Mesenchymal stem cell (in vitro differentiated cells and primary cell): ENCODE results near the gene HIPK1.

ENCODE experiments used
- DNase-seq: peaks from one replicate; pipeline ENCODE4 v3.0.0-alpha.2; 2013
- H2AFZ ChIP-seq: one replicate; pipeline ENCODE4 v1.6.1; 2013; ENCODE audit warnings: low read depth, mild to moderate bottlenecking, control low read depth, inconsistent platforms, low read length, moderate library complexity
- H2AK5ac ChIP-seq: 2 replicates; pipeline ENCODE4 v1.6.1; 2013; ENCODE audit warnings: low read length, moderate library complexity, mild to moderate bottlenecking, inconsistent platforms; ENCODE audit not compliant: severe bottlenecking
- H2BK120ac ChIP-seq: one replicate; pipeline ENCODE4 v1.6.1; 2013; ENCODE audit warnings: low read depth, mild to moderate bottlenecking, inconsistent platforms, low read length, moderate library complexity
- H2BK12ac ChIP-seq, 2 experiments: one replicate each; pipeline ENCODE4 v1.6.1; 2013; ENCODE audit warnings: inconsistent platforms in 2 of 2, low read length in 2 of 2, mild to moderate bottlenecking in 2 of 2, moderate library complexity in 2 of 2, control low read depth in 1 of 2
- H2BK15ac ChIP-seq: one replicate; pipeline ENCODE4 v1.6.1; 2013; ENCODE audit warnings: mild to moderate bottlenecking, low read depth, inconsistent platforms; ENCODE audit not compliant: poor library complexity, severe bottlenecking
- H2BK5ac ChIP-seq: 2 replicates; pipeline ENCODE4 v1.6.1; 2013; ENCODE audit warnings: low read depth, mild to moderate bottlenecking, low read length, control low read depth, inconsistent platforms; ENCODE audit not compliant: poor library complexity, severe bottlenecking
- H3K14ac ChIP-seq, 2 experiments: one replicate each; pipeline ENCODE4 v1.6.1; 2013; ENCODE audit warnings: inconsistent platforms in 2 of 2, low read length in 2 of 2, control low read depth in 1 of 2, mild to moderate bottlenecking in 1 of 2, moderate library complexity in 1 of 2
- H3K18ac ChIP-seq, 2 experiments: one replicate each; pipeline ENCODE4 v1.6.1; 2013; ENCODE audit warnings: inconsistent platforms in 2 of 2, low read length in 2 of 2, control low read depth in 1 of 2, low read depth in 1 of 2, mild to moderate bottlenecking in 1 of 2
- H3K23ac ChIP-seq, 2 experiments: one replicate each; pipeline ENCODE4 v1.6.1; 2013; ENCODE audit warnings: inconsistent platforms in 2 of 2, low read length in 2 of 2, mild to moderate bottlenecking in 2 of 2, moderate library complexity in 2 of 2, control low read depth in 1 of 2
- H3K27ac ChIP-seq: 2 replicates; pipeline ENCODE4 v1.5.1; 2013; ENCODE audit warnings: mild to moderate bottlenecking, moderate library complexity, low read length, control low read depth, inconsistent platforms; ENCODE audit not compliant: poor library complexity, severe bottlenecking
- H3K27me3 ChIP-seq, 2 experiments: 2 replicates each; pipeline versions ENCODE4 v1.6.1 to v1.7.0; 2013; ENCODE audit warnings: low read length in 2 of 2, mild to moderate bottlenecking in 2 of 2, moderate library complexity in 2 of 2, control low read depth in 1 of 2, inconsistent platforms in 1 of 2; ENCODE audit not compliant: control insufficient read depth in 1 of 2, insufficient read depth in 1 of 2
- H3K36me3 ChIP-seq, 2 experiments: 2 replicates each; pipeline versions ENCODE4 v1.6.1 to v1.7.0; 2013; ENCODE audit warnings: low read length in 2 of 2, control low read depth in 1 of 2, inconsistent platforms in 1 of 2, low read depth in 1 of 2, mild to moderate bottlenecking in 1 of 2; ENCODE audit not compliant: insufficient read depth in 2 of 2, control insufficient read depth in 1 of 2
- H3K4ac ChIP-seq, 2 experiments: one replicate each; pipeline ENCODE4 v1.6.1; 2013; ENCODE audit warnings: inconsistent platforms in 2 of 2, low read length in 2 of 2, mild to moderate bottlenecking in 2 of 2, moderate library complexity in 2 of 2, control low read depth in 1 of 2, low read depth in 1 of 2
- H3K4me1 ChIP-seq: 2 replicates; pipeline ENCODE4 v1.6.1; 2013; ENCODE audit warnings: low read depth, low read length, control low read depth; ENCODE audit not compliant: control insufficient read depth, insufficient read depth
- H3K4me2 ChIP-seq: 2 replicates; pipeline ENCODE4 v1.6.1; 2013; ENCODE audit warnings: low read length, mild to moderate bottlenecking, inconsistent platforms; ENCODE audit not compliant: poor library complexity, severe bottlenecking
- H3K4me3 ChIP-seq, 2 experiments: 2 replicates each; pipeline versions ENCODE4 v1.5.1 to v1.7.0; 2013; ENCODE audit warnings: low read length in 2 of 2, mild to moderate bottlenecking in 2 of 2, control low read depth in 1 of 2, low read depth in 1 of 2; ENCODE audit not compliant: insufficient read depth in 1 of 2
- H3K79me1 ChIP-seq: replicated peaks from 2 replicates; pipeline ENCODE4 v1.6.1; 2013; ENCODE audit warnings: mild to moderate bottlenecking, control low read depth, low read length, inconsistent platforms; ENCODE audit not compliant: poor library complexity, severe bottlenecking
- H3K9ac ChIP-seq: 2 replicates; pipeline ENCODE4 v1.7.0; 2013; ENCODE audit warnings: mild to moderate bottlenecking, low read length, moderate library complexity
- H3K9me3 ChIP-seq: 2 replicates; pipeline ENCODE4 v1.7.0; 2013; ENCODE audit warnings: mild to moderate bottlenecking, low read length; ENCODE audit not compliant: control insufficient read depth
- H4K8ac ChIP-seq: one replicate; pipeline ENCODE4 v1.6.1; 2013; ENCODE audit warnings: inconsistent platforms, mild to moderate bottlenecking, low read length, moderate library complexity
- H4K91ac ChIP-seq: one replicate; pipeline ENCODE4 v1.6.1; 2013; ENCODE audit warnings: mild to moderate bottlenecking, low read length, inconsistent platforms
- WGBS: methylation state at CpG from one replicate; pipeline ENCODE4 v1.1.7; 2013; ENCODE audit warnings: mixed read lengths; 5-methylcytosine and 5-hydroxymethylcytosine counted together

The HIPK1 gene

DNA sequence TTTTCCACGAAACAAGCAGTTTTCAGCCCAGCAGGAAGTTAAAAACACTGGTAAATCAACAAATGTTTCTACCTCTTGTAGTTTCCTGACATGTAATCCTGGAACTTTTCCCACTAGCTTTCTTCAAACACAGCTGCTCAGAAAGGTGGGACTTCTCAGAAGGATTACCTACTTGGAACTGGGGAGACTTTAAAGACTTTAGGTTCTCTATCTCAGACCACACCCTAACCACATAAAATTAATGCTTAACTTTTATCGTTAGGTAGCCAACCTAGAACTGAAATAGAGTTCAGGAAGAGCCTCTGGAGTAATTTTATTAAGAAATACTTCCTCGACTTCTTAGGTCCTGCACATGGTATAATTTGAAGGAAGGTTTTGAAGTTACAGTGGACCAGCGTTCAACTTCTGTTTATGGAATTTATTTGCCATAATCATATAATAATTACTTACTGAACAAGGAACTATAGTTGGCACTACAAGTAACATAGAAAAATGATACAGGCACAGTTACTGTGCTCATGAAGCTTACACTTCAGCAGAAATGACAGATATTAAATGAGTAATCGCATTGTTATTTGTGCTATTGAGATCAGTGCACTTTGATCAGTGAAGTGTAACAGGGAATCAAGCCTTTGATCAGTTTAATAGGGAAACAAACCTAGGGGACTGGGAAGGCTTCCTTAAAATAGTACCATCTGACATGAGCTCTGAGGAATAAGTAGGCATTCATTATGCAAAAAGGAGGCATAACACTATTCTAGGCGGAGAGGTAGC is 41.5 kb upstream of the HIPK1 start, which contains the start of gene BCL2L15:
Gene BCL2L15 (minus strand): TSS at position 180 of the 774 bp plus-strand sequence. CDS start 206 bp downstream, outside the sequence.
- no peaks in the 10 kb centered on the region for H3K9me3 ChIP-seq
- no peak for DNase-seq
- H3K4me3 ChIP-seq = no peak within 1 kb of the TSS
- H2BK12ac ChIP-seq = no peak within 1 kb of the TSS
- H4K8ac ChIP-seq = no peak within 1 kb of the TSS
- no peak within 1 kb of the TSS for H3K4ac ChIP-seq
- no peak within 1 kb of the TSS for H4K91ac ChIP-seq
- H3K4me2 ChIP-seq = no peak within 1 kb of the TSS
- H3K36me3 ChIP-seq = no peaks in the 10 kb centered on the region
- no peak within 1 kb of the TSS for H2BK120ac ChIP-seq
- H2BK15ac ChIP-seq = no peak within 1 kb of the TSS
- no peak within 1 kb of the TSS for H3K23ac ChIP-seq
- WGBS = 95% methylated on average over 3 of the region's 6 CpGs
- no peak within 1 kb of the TSS for H3K18ac ChIP-seq
- H2AFZ ChIP-seq = no peak within 1 kb of the TSS
- no peak within 1 kb of the TSS for H2AK5ac ChIP-seq
- H3K4me1 ChIP-seq = peaks cover 3% of the 10 kb centered on the region
- H3K14ac ChIP-seq = no peak within 1 kb of the TSS
- no peaks in the 10 kb centered on the region for H3K79me1 ChIP-seq
- H3K27me3 ChIP-seq = no peaks in the 10 kb centered on the region
- H2BK5ac ChIP-seq = no peak within 1 kb of the TSS
- H3K9ac ChIP-seq = no peak within 1 kb of the TSS
- H3K27ac ChIP-seq = no peak within 1 kb of the TSS

DNA sequence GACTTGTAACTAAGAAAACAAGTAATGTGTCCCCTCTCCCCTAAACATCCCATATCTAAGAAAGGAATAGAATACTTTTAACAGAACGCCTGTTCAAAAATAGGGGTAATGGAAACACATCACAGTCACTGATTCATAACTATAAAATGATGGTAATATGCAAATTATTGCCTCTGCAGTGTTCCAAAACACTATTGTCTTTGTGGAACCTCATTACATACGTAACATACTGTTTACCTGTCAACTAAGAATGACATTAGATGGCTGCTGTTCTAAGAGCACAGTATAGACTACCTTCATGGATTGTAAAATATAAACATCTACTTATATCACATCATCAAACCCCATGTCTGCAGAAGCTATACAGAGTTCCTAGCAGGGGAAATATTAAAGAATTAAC is 38.3 kb upstream of the HIPK1 start:
- Histone ChIP-seq H2BK15ac (no peak overlapping the region), H4K8ac (no peak overlapping the region), H2AK5ac (no peak overlapping the region), H2BK5ac (no peak overlapping the region), H3K14ac (no peak overlapping the region), H2BK120ac (no peak overlapping the region), H3K4me3 (no peak overlapping the region), H3K18ac (no peak overlapping the region), H3K4me2 (no peak overlapping the region), H4K91ac (no peak overlapping the region), H3K23ac (no peak overlapping the region), H3K27me3 (no peaks in the 10 kb centered on the region), H3K27ac (no peak overlapping the region), H2BK12ac (no peak overlapping the region), H3K9ac (no peak overlapping the region), H2AFZ (no peak overlapping the region), H3K36me3 (peaks cover 5 to 19% of the 10 kb centered on the region in 2 experiments), H3K79me1 (no peaks in the 10 kb centered on the region), H3K4me1 (peaks cover 3% of the 10 kb centered on the region), H3K9me3 (no peaks in the 10 kb centered on the region), H3K4ac (no peak overlapping the region)
- DNase-seq = no peak
- WGBS = 0% methylated on average over 1 of the region's 2 CpGs

DNA sequence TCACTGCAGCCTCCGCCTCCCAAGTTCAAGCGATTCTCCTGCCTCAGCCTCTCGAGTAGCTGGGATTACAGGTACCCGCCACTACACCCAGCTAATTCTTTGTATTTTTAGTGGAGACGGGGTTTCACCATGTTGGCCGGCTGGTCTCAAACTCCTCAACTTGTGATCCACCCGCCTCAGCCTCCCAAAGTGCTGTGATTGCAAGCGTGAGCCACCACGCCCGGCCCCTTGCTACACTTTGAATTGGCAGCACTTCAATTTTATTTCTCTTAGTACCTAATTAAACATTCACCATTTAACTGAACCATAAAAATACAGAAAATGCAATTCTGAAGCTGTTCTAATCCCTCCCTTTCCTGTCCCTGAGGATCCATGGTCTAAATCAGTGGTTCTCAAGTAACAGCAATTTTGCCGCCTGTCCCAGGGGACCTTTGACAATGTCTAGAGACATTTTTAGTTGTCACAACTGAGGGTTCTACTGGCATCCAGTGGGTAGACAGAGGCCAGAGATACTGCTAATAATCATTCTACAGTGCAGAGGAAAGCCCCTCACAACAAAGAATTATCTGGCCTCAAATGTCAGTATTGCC is 37.4 kb upstream of the HIPK1 start:
- no peak overlapping the region for H4K8ac ChIP-seq
- no peak overlapping the region for H3K23ac ChIP-seq
- no peak overlapping the region for H3K14ac ChIP-seq
- H3K4ac ChIP-seq = no peak overlapping the region
- no peak for DNase-seq
- no peak overlapping the region for H4K91ac ChIP-seq
- peaks cover 3% of the 10 kb centered on the region for H3K4me1 ChIP-seq
- no peak overlapping the region for H3K9ac ChIP-seq
- H2BK12ac ChIP-seq = no peak overlapping the region
- H2BK15ac ChIP-seq = no peak overlapping the region
- 97% methylated on average over 11 of the region's 11 CpGs for WGBS
- H3K79me1 ChIP-seq = no peaks in the 10 kb centered on the region
- H3K36me3 ChIP-seq = peaks cover 5 to 28% of the 10 kb centered on the region in 2 experiments
- no peaks in the 10 kb centered on the region for H3K27me3 ChIP-seq
- no peak overlapping the region for H3K4me2 ChIP-seq
- H3K18ac ChIP-seq = no peak overlapping the region
- H3K9me3 ChIP-seq = no peaks in the 10 kb centered on the region
- H2BK5ac ChIP-seq = no peak overlapping the region
- no peak overlapping the region for H2BK120ac ChIP-seq
- H3K27ac ChIP-seq = no peak overlapping the region
- no peak overlapping the region for H2AK5ac ChIP-seq
- H3K4me3 ChIP-seq = no peak overlapping the region
- H2AFZ ChIP-seq = no peak overlapping the region

DNA sequence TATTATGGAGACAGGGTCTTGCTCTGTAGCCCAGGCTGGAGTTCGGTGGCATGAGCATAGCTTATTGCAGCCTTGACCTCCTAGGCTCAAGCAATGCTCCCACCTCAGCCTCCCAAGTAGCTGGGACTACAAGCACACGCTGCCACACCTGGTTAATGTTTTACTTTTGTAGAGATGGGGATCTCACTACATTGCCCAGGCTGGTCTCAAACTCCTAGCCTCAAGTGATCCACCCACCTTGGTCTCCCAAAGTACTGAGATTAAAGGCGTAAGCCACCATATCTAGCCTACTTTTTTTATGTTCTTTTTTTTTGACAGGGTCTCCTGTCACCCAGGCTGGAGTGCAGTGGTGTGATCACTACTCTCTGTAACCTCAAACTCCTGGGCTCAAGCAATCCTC is 35.9 kb upstream of the HIPK1 start:
- H3K4ac ChIP-seq = no peak overlapping the region
- no peak overlapping the region for H3K18ac ChIP-seq
- peaks cover 11 to 41% of the 10 kb centered on the region in 2 experiments for H3K36me3 ChIP-seq
- no peak overlapping the region for H3K23ac ChIP-seq
- no peak overlapping the region for H2AK5ac ChIP-seq
- H3K4me3 ChIP-seq = no peak overlapping the region
- H4K91ac ChIP-seq = no peak overlapping the region
- H3K27ac ChIP-seq = no peak overlapping the region
- H2BK120ac ChIP-seq = no peak overlapping the region
- H2BK5ac ChIP-seq = no peak overlapping the region
- no peak overlapping the region for H3K14ac ChIP-seq
- no peak for DNase-seq
- no peaks in the 10 kb centered on the region for H3K4me1 ChIP-seq
- H3K79me1 ChIP-seq = peaks cover 2% of the 10 kb centered on the region
- no peak overlapping the region for H4K8ac ChIP-seq
- H2BK12ac ChIP-seq = no peak overlapping the region
- 99% methylated on average over 2 of the region's 3 CpGs for WGBS
- H3K4me2 ChIP-seq = no peak overlapping the region
- no peak overlapping the region for H3K9ac ChIP-seq
- no peaks in the 10 kb centered on the region for H3K9me3 ChIP-seq
- H3K27me3 ChIP-seq = no peaks in the 10 kb centered on the region
- H2AFZ ChIP-seq = no peak overlapping the region
- no peak overlapping the region for H2BK15ac ChIP-seq
